Thymus (tissue), 11 donors: ENCODE data around the gene PEX10. TPM values are rescaled to one million over a fixed set of nuclear protein-coding genes. Genes with fewer than 3 reads are reported as not detected.

Experiments used
- DNase-seq, 9 donors: peaks; one replicate each; pipeline ENCODE4 v3.0.0-alpha.2; 2013; ENCODE audit warnings: low spot score in 9 of 9, low read depth in 6 of 9, missing footprints in 1 of 9
- H3K27ac ChIP-seq, 2 donors: one replicate each; pipeline ENCODE4 v1.5.1; 2013; ENCODE audit warnings: control low read depth in 1 of 2, low read depth in 1 of 2, low read length in 1 of 2, mild to moderate bottlenecking in 1 of 2, moderate library complexity in 1 of 2
- H3K27me3 ChIP-seq, 2 donors: one replicate each; pipeline ENCODE4 v1.5.1; 2013; ENCODE audit warnings: low read length in 1 of 2; ENCODE audit not compliant: control insufficient read depth in 2 of 2, insufficient read depth in 1 of 2
- H3K36me3 ChIP-seq, 2 donors: one replicate each; pipeline ENCODE4 v1.5.1; 2013; ENCODE audit warnings: low read length in 1 of 2, mild to moderate bottlenecking in 1 of 2, moderate library complexity in 1 of 2; ENCODE audit not compliant: control insufficient read depth in 2 of 2, insufficient read depth in 2 of 2
- H3K4me1 ChIP-seq, 2 donors: one replicate each; pipeline ENCODE4 v1.5.1; 2013; ENCODE audit warnings: low read length in 2 of 2; ENCODE audit not compliant: control insufficient read depth in 2 of 2, insufficient read depth in 2 of 2
- H3K4me3 ChIP-seq, 2 donors: one replicate each; pipeline ENCODE4 v1.5.1; 2013; ENCODE audit warnings: low read length in 2 of 2, control low read depth in 1 of 2, mild to moderate bottlenecking in 1 of 2
- H3K9me3 ChIP-seq, 2 donors: one replicate each; pipeline ENCODE4 v1.5.1; 2013; ENCODE audit warnings: low read length in 1 of 2, mild to moderate bottlenecking in 1 of 2; ENCODE audit not compliant: control insufficient read depth in 2 of 2, insufficient read depth in 1 of 2
- WGBS: extraction: QIAGEN DNeasy Blood & Tissue Kit; methylation state at CpG from one replicate; pipeline ENCODE4 v1.1.7; 2013; 5-methylcytosine and 5-hydroxymethylcytosine counted together
- polyA plus RNA-seq: library from polyadenylated mRNA; stranded (reverse); fragments of 200-250 nt; gene quantifications from one replicate; pipeline ENCODE4 v1.2.3, GENCODE V29; 2013
- total RNA-seq: library from RNA; stranded (reverse); fragments of 120-200 nt; gene quantifications from one replicate; pipeline ENCODE4 v1.2.4, GENCODE V29; 2013
- donor health status: healthy.

The PEX10 gene
- total and polyA plus RNA-seq, 2 donors = 8.8 to 16.0 TPM

GRCh38 chr1:2406451-2407041 lies 5.8 kb downstream of the PEX10 start:
- Histone ChIP-seq H3K27ac (no peak overlapping the region), H3K4me3 (no peak overlapping the region), H3K9me3 (no peaks in the 10 kb centered on the region), H3K36me3 (peaks cover 42 to 57% of the 10 kb centered on the region in 2 donors), H3K27me3 (no peaks in the 10 kb centered on the region), H3K4me1 (peaks cover under 1 to 2% of the 10 kb centered on the region in 2 donors)
- WGBS = 95% methylated on average over 26 of the region's 26 CpGs
- DNase-seq = no peak

GRCh38 chr1:2405588-2406295 lies 6.6 kb downstream of the PEX10 start:
- H3K36me3 ChIP-seq = peaks cover 44 to 64% of the 10 kb centered on the region in 2 donors
- no peaks in the 10 kb centered on the region for H3K27me3 ChIP-seq
- no peak overlapping the region for H3K27ac ChIP-seq
- peaks cover 0 to 2% of the 10 kb centered on the region in 2 donors for H3K9me3 ChIP-seq
- 93% methylated on average over 28 of the region's 28 CpGs for WGBS
- H3K4me1 ChIP-seq = no peaks in the 10 kb centered on the region
- DNase-seq = no peak
- H3K4me3 ChIP-seq = no peak overlapping the region

GRCh38 chr1:2404890-2405511 lies 7.4 kb downstream of the PEX10 start:
- 94% methylated on average over 24 of the region's 24 CpGs for WGBS
- H3K9me3 ChIP-seq = peaks cover 0 to 3% of the 10 kb centered on the region in 2 donors
- H3K27ac ChIP-seq = no peak overlapping the region
- DNase-seq = no peak
- peaks cover 51 to 71% of the 10 kb centered on the region in 2 donors for H3K36me3 ChIP-seq
- H3K4me3 ChIP-seq = no peak overlapping the region
- no peaks in the 10 kb centered on the region for H3K4me1 ChIP-seq
- no peaks in the 10 kb centered on the region for H3K27me3 ChIP-seq

GRCh38 chr1:2404142-2404889 lies 8.0 kb downstream of the PEX10 start:
- Histone ChIP-seq H3K9me3 (peaks cover 0 to 3% of the 10 kb centered on the region in 2 donors), H3K4me1 (no peaks in the 10 kb centered on the region), H3K27me3 (no peaks in the 10 kb centered on the region), H3K27ac (no peak overlapping the region), H3K4me3 (no peak overlapping the region), H3K36me3 (peaks cover 58 to 78% of the 10 kb centered on the region in 2 donors)
- no peak for DNase-seq
- WGBS = 95% methylated on average over 29 of the region's 29 CpGs

- Histone ChIP-seq H3K4me1 (no peaks in the 10 kb centered on the region), H3K4me3 (no peak overlapping the region), H3K36me3 (peaks cover 66 to 85% of the 10 kb centered on the region in 2 donors), H3K27ac (no peak overlapping the region), H3K27me3 (no peaks in the 10 kb centered on the region), H3K9me3 (peaks cover 0 to 3% of the 10 kb centered on the region in 2 donors)
- no peak for DNase-seq
- WGBS = 96% methylated on average over 19 of the region's 19 CpGs
These were observed 9.1 kb downstream of the PEX10 start for GRCh38 chr1:2403273-2403672.

- Histone ChIP-seq H3K36me3 (peaks cover 70 to 90% of the 10 kb centered on the region in 2 donors), H3K9me3 (peaks cover 0 to 3% of the 10 kb centered on the region in 2 donors), H3K4me3 (no peak overlapping the region), H3K27ac (no peak overlapping the region), H3K4me1 (no peaks in the 10 kb centered on the region), H3K27me3 (no peaks in the 10 kb centered on the region)
- 98% methylated on average over 23 of the region's 23 CpGs for WGBS
- DNase-seq = no peak
These were observed 9.9 kb downstream of the PEX10 start for GRCh38 chr1:2402420-2402819.

GRCh38 chr1:2400950-2401649 lies 11.3 kb downstream of the PEX10 start:
- H3K27ac ChIP-seq = peak overlapping the region in 1 of 2 donors; percentile 42
- WGBS = 92% methylated on average over 14 of the region's 14 CpGs
- H3K9me3 ChIP-seq = peaks cover 0 to 3% of the 10 kb centered on the region in 2 donors
- no peak overlapping the region for H3K4me3 ChIP-seq
- H3K36me3 ChIP-seq = peaks cover 81 to 93% of the 10 kb centered on the region in 2 donors
- no peak for DNase-seq
- no peaks in the 10 kb centered on the region for H3K4me1 ChIP-seq
- H3K27me3 ChIP-seq = no peaks in the 10 kb centered on the region

- Histone ChIP-seq H3K4me1 (no peaks in the 10 kb centered on the region), H3K27me3 (no peaks in the 10 kb centered on the region), H3K36me3 (peaks cover 85 to 95% of the 10 kb centered on the region in 2 donors), H3K4me3 (no peak overlapping the region), H3K9me3 (peaks cover 0 to 3% of the 10 kb centered on the region in 2 donors), H3K27ac (no peak overlapping the region)
- DNase-seq = no peak
- WGBS = 97% methylated on average over 10 of the region's 10 CpGs
These were observed 11.8 kb downstream of the PEX10 start for GRCh38 chr1:2400576-2400909.
